ENCODE measurements around the gene ATP6AP1.

Gene ATP6AP1

GRCh38 chrX:154450312-154450711 lies 21.8 kb downstream of the ATP6AP1 start:
- no peak for DNase-seq

GRCh38 chrX:154452823-154453222 lies 24.3 kb downstream of the ATP6AP1 start:
- DNase-seq: no peak

- peak; percentile 31 for DNase-seq
Observed at GRCh38 chrX:154457491-154458115, 29.1 kb downstream of the ATP6AP1 start.

- peak; percentile 29 for DNase-seq
Observed at GRCh38 chrX:154458116-154458953, 29.9 kb downstream of the ATP6AP1 start, which contains the start of gene PLXNA3. Gene PLXNA3, plus strand, starts transcription at chrX:154458281. Its CDS starts 1,903 bp downstream, at chrX:154460184.

GRCh38 chrX:154458954-154459778 lies 30.7 kb downstream of the ATP6AP1 start:
- DNase-seq: peak; percentile 32

- DNase-seq: no peak
Observed at GRCh38 chrX:154459832-154460231, 31.4 kb downstream of the ATP6AP1 start.

GRCh38 chrX:154460326-154460725 lies 31.8 kb downstream of the ATP6AP1 start:
- DNase-seq: no peak

- no peak for DNase-seq
Observed at GRCh38 chrX:154462396-154462795, 33.9 kb downstream of the ATP6AP1 start.

GRCh38 chrX:154463611-154464220 lies 35.2 kb downstream of the ATP6AP1 start:
- DNase-seq: no peak

- DNase-seq: no peak
Observed at GRCh38 chrX:154464806-154465365, 36.4 kb downstream of the ATP6AP1 start.

- DNase-seq: no peak
Observed at GRCh38 chrX:154465601-154466000, 37.1 kb downstream of the ATP6AP1 start.

GRCh38 chrX:154466036-154466435 lies 37.6 kb downstream of the ATP6AP1 start:
- no peak for DNase-seq

- DNase-seq: no peak
Observed at GRCh38 chrX:154466907-154467306, 38.4 kb downstream of the ATP6AP1 start.

- DNase-seq: no peak
Observed at GRCh38 chrX:154467556-154467955, 39.1 kb downstream of the ATP6AP1 start.

GRCh38 chrX:154468217-154468616 lies 39.7 kb downstream of the ATP6AP1 start:
- no peak for DNase-seq

- no peak for DNase-seq
Observed at GRCh38 chrX:154469114-154469513, 40.6 kb downstream of the ATP6AP1 start.

GRCh38 chrX:154469880-154470279 lies 41.4 kb downstream of the ATP6AP1 start:
- no peak for DNase-seq

- no peak for DNase-seq
Observed at GRCh38 chrX:154470434-154470833, 42.0 kb downstream of the ATP6AP1 start.

- no peak for DNase-seq
Observed at GRCh38 chrX:154470914-154471568, 42.6 kb downstream of the ATP6AP1 start.

- DNase-seq: no peak
Observed at GRCh38 chrX:154471839-154472684, 43.6 kb downstream of the ATP6AP1 start.

Measured in NCI-H1092 (cell line).